ENCODE results near the gene NAV3.

The NAV3 gene

GRCh38 chr12:77996670-77997069 lies 166.0 kb downstream of the NAV3 start:
- no peak for DNase-seq

DNA sequence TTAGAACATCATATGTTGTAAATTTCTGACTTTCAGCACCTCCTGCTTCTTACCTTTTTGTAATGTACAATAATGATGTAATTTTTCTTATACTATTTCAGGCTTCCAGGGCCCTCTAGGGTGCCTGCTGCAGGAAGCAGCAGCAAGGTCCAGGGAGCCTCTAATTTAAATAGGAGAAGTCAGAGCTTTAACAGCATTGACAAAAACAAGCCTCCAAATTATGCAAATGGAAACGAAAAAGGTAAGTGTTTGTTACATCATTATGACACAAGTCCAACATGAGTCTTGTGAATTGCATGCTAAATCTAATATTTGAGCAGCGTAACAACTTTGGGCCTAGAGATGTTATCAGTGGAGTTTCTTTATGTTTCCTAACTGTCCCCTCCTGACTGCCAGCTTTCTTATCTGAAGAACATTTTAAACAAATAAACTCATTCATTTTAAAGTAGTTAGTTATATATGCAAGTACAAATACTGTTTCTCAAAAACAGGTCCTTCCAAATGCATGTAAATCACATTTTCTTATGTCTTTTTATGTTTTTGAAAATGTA lies 167.6 kb downstream of the NAV3 start:
- DNase-seq = no peak

DNA sequence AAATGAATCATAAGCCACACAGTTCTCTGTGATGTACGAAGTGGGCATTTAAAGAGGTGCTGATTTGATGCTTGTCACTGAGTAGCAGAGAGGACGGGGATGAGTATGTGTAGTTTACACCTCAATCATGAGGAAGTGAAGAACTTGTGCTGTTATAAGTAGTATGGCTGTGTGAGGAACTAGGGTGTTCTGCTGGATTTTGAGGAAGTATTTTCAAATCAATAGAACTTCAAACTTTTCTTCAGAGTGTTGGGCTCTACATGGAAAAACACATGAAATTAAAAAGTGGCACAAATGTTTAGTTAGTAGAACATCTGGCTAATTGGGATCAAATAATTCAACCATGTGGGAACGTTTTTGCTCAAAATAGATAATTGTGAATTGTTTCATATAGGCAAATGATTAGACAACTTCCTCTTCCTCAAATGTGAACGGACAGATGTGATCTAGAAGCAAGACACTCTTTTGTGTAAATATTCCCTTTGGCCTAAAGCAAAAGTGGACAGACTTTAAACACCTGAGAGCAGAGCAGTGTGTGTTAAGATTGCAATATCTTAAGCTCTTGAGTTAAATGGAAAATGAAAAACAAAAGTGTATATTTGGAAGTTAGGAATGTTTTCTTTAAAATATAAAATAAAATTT lies 168.5 kb downstream of the NAV3 start:
- DNase-seq = no peak

DNA sequence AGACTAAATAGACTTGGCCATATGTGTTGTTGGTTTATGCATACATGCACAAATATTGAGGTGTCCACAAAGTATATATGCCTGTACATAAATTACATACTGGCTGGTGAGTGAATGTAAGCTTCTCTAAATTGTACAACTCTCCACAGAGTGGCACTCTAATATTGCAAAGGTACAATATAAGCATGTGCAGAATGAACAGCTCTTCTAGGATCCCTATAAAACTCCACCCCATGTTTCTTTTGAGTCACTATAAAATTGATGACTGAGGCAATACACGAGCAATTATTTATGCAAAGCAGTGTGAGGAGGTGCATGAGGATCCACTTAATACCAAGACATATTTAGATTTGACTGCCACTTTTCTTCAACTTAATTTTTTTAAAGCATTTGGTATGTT lies 172.2 kb downstream of the NAV3 start:
- no peak for DNase-seq

- DNase-seq = no peak
Measured at GRCh38 chr12:78004249-78005093, 173.8 kb downstream of the NAV3 start.

GRCh38 chr12:78005094-78005492 lies 174.4 kb downstream of the NAV3 start:
- no peak for DNase-seq

GRCh38 chr12:78007173-78007572 lies 176.5 kb downstream of the NAV3 start:
- no peak for DNase-seq

DNA sequence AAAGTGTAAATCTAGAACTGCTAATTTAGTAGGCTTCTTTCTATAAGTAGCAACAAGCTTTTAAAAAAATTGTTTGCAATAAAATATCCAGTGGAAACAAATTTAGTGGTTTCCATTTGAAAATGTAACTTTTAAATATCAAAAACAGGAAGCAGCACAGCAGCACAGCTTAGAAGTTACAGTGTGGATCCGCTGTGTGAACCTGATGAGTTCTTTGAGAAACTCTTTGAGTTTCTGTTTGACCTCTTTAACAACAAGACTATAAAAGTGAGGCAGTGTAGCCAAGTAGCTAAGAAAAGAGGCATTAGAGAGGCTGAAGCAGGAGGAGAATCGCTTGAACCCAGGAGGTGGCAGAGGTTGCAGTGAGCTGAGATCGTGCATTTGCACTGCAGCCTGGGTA lies 178.3 kb downstream of the NAV3 start:
- DNase-seq = no peak

- no peak for DNase-seq
Measured at GRCh38 chr12:78018171-78018910, 187.6 kb downstream of the NAV3 start.

DNA sequence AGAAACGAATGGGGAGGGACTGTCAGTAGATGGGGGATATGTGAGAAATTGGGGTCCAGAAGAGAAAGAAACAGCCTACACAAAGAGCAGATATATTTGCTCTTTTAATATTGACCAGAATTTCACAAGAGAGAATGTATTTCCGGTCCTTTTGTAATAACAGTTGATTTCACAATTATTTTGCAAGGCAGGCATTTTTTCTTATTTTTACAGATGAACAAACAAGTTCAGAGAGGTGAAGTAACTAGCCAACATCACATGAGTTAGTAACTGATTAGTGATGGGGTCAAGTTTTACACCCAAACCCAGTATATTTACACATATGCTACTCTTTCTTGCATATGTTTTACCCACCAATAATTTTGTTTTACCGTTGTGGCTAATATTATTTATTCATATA lies 188.2 kb downstream of the NAV3 start:
- no peak for DNase-seq

DNA sequence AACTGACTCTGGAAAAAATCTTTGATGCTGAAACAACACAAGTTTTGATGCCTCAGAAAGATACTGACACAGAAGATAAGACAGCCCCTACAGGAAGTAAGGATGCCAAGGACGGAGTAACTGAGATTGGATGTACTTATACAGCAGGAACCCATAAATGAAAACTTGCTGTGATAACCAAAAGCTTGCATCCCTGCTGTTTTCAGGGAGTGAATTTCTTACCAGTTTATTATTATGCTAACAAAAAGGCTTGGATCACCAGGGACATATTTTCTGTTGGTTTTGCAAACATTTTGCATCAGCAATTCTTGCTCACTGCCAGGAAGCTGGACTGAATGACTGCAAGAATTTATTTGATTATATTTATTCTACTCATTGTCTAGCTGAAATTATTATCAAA lies 197.7 kb downstream of the NAV3 start:
- DNase-seq = no peak

DNA sequence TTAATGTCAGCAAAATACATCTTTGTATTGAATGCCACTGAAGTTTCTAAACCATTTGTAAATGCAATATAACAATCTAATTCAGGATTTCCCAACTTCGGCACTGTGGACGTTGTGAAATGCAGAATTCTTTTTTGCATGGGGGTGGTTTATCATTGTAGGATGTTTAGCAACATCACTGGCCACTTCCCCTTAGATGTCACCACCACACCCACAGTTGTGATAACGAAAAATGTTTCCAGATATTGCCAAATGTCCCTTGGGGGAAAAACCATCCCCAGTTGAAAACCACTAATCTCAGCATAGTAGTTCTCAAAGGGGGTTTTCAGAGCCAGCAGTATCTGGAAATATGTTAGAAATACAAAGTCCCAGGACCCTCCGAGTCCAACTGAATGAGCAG lies 203.3 kb downstream of the NAV3 start:
- no peak for DNase-seq

- DNase-seq = no peak
Measured at GRCh38 chr12:78035901-78036606, 205.4 kb downstream of the NAV3 start.

DNA sequence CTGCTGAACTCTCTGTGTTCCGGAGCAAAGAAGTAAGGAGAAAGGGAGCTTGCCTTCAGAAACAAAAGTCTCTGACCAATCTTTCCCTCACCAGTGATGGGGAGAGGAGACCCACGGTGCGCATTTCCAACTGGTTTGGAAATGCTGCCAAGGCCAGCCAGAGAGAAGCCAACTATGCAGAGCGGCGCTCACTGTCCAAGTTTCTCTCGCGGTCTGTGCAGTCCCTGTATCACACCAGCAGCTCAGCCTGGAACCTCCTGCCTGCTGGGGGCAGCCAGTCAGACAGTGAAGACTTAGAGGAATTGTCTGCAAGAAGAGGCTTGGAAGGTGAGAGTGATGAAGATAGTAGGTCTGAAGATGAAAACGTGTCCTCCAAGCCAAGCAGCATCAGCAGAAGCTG lies 206.2 kb downstream of the NAV3 start:
- DNase-seq = no peak

DNA sequence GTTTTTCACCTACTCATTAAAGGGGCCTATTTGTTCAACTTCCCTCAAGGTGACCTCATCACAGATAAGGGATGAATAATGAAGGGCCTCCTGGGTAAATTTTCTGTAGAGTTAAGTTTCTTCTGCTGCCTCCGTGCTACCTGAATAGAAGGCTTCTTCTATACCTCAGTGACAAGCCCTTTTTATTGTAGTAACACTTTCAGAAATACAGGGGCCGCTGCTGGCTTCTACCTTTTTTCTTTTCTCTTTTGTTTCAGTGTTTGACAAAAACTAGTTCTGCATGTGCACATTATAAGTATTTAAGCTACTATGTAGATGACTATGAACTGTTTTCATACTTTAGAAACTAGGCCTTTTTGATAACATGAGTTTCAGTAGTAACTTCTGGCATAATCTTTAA lies 207.0 kb downstream of the NAV3 start:
- DNase-seq = no peak

- no peak for DNase-seq
Measured at GRCh38 chr12:78038541-78038940, 207.8 kb downstream of the NAV3 start.

- DNase-seq = no peak
Measured at GRCh38 chr12:78038986-78039385, 208.3 kb downstream of the NAV3 start.

DNA sequence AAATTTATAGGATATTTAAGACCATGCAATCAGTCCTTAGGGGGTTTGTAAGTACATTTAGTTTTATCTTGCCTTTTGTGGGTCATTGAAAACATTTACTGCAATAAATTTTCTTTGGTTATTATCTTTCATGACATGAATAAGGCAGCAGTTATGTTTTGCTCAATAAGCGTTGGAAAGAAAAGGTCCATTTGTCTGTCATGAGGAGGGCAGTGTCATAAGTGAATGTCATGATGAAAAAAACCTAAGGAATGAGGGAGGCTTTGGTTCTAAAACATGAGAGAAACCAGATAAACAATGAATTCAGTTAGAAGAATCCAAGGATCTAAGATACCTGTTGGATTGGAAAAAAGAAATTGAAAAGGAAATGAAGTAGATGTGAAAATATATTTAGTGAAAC lies 209.4 kb downstream of the NAV3 start:
- DNase-seq = no peak

GRCh38 chr12:78050790-78051189 lies 220.1 kb downstream of the NAV3 start:
- no peak for DNase-seq

DNA sequence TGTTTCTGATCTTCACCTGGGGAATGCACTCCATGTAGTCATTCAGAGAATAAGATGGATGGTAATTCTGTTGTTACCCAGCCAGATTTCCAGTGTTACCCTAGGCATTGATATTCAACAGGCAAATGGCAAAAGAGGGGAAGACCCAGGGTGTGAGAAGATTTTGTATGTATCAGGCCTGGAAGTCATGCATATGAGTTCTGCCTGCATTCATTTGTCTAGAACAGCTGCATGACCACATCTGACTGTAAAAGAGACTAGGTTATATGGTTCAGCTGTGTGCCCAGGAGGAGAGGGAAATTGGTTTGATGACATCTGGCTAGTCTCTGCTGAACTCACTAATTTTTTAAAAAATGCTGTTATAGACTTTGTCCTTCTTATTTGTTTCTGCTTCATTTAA lies 224.9 kb downstream of the NAV3 start:
- no peak for DNase-seq

- DNase-seq = no peak
Measured at GRCh38 chr12:78057075-78057474, 226.4 kb downstream of the NAV3 start.

DNA sequence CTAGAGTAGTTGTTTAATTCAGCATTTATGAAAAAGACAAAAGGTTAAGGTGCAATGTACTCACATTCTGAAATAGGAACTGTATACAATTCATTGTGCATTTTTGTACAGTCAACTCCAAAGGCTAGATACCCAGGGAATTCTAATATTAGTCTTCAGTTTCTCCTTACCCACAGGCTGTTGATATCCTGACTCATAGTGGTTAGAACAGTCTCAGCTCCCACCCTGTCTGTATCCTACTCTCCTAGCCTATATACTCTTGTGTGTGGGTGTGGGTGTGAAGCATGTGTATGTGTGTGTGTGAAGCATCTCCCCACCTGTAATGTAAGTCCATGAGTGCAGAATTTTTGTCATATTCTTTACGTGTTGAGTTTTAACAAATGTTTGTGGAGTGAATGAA lies 229.5 kb downstream of the NAV3 start:
- DNase-seq = no peak

GRCh38 chr12:78062786-78063185 lies 232.1 kb downstream of the NAV3 start:
- DNase-seq = no peak
